CD4-positive, alpha-beta T cell treated with Interferon gamma for 1 hour (primary cell): ENCODE data around the gene IFRD2.
"Not testable (repeated sequence)": the region's sequence is repeated elsewhere in the genome, so short reads cannot be mapped to it uniquely, and the experiment has no call there.

Experiments used
- DNase-seq: peaks from one replicate; pipeline ENCODE4 v3.0.0-alpha.2; 2020

Gene IFRD2

GRCh38 chr3:50278123-50278879 is 13.9 kb downstream of the IFRD2 start:
- DNase-seq: no peak

- no peak for DNase-seq
Measured at GRCh38 chr3:50276762-50277101, 15.5 kb downstream of the IFRD2 start.

GRCh38 chr3:50275996-50276761 is 16.1 kb downstream of the IFRD2 start:
- DNase-seq: no peak

GRCh38 chr3:50275141-50275995 is 16.9 kb downstream of the IFRD2 start:
- no peak for DNase-seq

GRCh38 chr3:50274371-50275104 is 17.7 kb downstream of the IFRD2 start:
- DNase-seq: peak; percentile 71

- no peak for DNase-seq
Measured at GRCh38 chr3:50273689-50274065, 18.6 kb downstream of the IFRD2 start.

- DNase-seq: peak; percentile 78
Measured at GRCh38 chr3:50272911-50273688, 19.1 kb downstream of the IFRD2 start.

- DNase-seq: not testable (repeated sequence)
Measured at GRCh38 chr3:50272538-50272910, 19.7 kb downstream of the IFRD2 start.

GRCh38 chr3:50271314-50271936 is 20.8 kb downstream of the IFRD2 start:
- DNase-seq: no peak

GRCh38 chr3:50270422-50271224 is 21.6 kb downstream of the IFRD2 start:
- DNase-seq: no peak

GRCh38 chr3:50269977-50270413 is 22.2 kb downstream of the IFRD2 start:
- DNase-seq: no peak

GRCh38 chr3:50269460-50269859 is 22.8 kb downstream of the IFRD2 start:
- DNase-seq: no peak

GRCh38 chr3:50268703-50269451 is 23.4 kb downstream of the IFRD2 start, which contains the start of gene SEMA3B:
SEMA3B (plus strand) TSS chr3:50269147; CDS start chr3:50269241, 94 bp downstream.
- no peak for DNase-seq

GRCh38 chr3:50268276-50268675 is 24.0 kb downstream of the IFRD2 start:
- no peak for DNase-seq

- no peak for DNase-seq
Measured at GRCh38 chr3:50267280-50267913, 24.8 kb downstream of the IFRD2 start.

GRCh38 chr3:50266836-50267235 is 25.4 kb downstream of the IFRD2 start:
- no peak for DNase-seq

GRCh38 chr3:50266017-50266416 is 26.2 kb downstream of the IFRD2 start:
- no peak for DNase-seq

- no peak for DNase-seq
Measured at GRCh38 chr3:50265571-50265970, 26.7 kb downstream of the IFRD2 start.

GRCh38 chr3:50264964-50265485 is 27.2 kb downstream of the IFRD2 start:
- DNase-seq: no peak
